Measurements from ENCODE around the gene MBL2.

MBL2 gene

GRCh38 chr10:52740155-52740549 is 32.4 kb downstream of the MBL2 start:
- DNase-seq (ENCODE audit: low read depth), result no peak

GRCh38 chr10:52739380-52740154 is 33.0 kb downstream of the MBL2 start:
- no peak for DNase-seq (ENCODE audit: low read depth)

- DNase-seq (ENCODE audit: low read depth), result no peak
Observed at GRCh38 chr10:52738951-52739350, 33.6 kb downstream of the MBL2 start.

- no peak for DNase-seq (ENCODE audit: low read depth)
Observed at GRCh38 chr10:52729271-52730104, 43.1 kb downstream of the MBL2 start.

GRCh38 chr10:52720018-52720417 is 52.6 kb downstream of the MBL2 start:
- DNase-seq (ENCODE audit: low read depth), result no peak
